ENCODE data around the gene C1orf87. TPM values are rescaled to one million over a fixed set of nuclear protein-coding genes. Genes with fewer than 3 reads are reported as not detected.

The C1orf87 gene
- total RNA-seq, 2 experiments from 2014 or later = not detected

- H3K27ac Mint-ChIP-seq = no peak overlapping the region
- ChIA-PET CTCF (no interaction called here), POLR2A (no interaction called here)
- no peak for DNase-seq
- H3K4me1 Mint-ChIP-seq = no peaks in the 10 kb centered on the region
- no peak overlapping the region for H3K4me3 Mint-ChIP-seq
- peaks cover 6% of the 10 kb centered on the region for H3K27me3 Mint-ChIP-seq
- H3K9me3 Mint-ChIP-seq = no peaks in the 10 kb centered on the region
- no peaks in the 10 kb centered on the region for H3K36me3 Mint-ChIP-seq (ENCODE audit: low read depth)
Measured at GRCh38 chr1:59999746-60000145, 73.8 kb downstream of the C1orf87 start.

GRCh38 chr1:59999006-59999405 is 74.6 kb downstream of the C1orf87 start:
- DNase-seq = no peak
- ChIA-PET CTCF (no interaction called here), POLR2A (no interaction called here)
- peaks cover 6% of the 10 kb centered on the region for H3K27me3 Mint-ChIP-seq
- no peaks in the 10 kb centered on the region for H3K36me3 Mint-ChIP-seq (ENCODE audit: low read depth)
- no peak overlapping the region for H3K4me3 Mint-ChIP-seq
- no peak overlapping the region for H3K27ac Mint-ChIP-seq
- H3K4me1 Mint-ChIP-seq = no peaks in the 10 kb centered on the region
- H3K9me3 Mint-ChIP-seq = no peaks in the 10 kb centered on the region

DNA sequence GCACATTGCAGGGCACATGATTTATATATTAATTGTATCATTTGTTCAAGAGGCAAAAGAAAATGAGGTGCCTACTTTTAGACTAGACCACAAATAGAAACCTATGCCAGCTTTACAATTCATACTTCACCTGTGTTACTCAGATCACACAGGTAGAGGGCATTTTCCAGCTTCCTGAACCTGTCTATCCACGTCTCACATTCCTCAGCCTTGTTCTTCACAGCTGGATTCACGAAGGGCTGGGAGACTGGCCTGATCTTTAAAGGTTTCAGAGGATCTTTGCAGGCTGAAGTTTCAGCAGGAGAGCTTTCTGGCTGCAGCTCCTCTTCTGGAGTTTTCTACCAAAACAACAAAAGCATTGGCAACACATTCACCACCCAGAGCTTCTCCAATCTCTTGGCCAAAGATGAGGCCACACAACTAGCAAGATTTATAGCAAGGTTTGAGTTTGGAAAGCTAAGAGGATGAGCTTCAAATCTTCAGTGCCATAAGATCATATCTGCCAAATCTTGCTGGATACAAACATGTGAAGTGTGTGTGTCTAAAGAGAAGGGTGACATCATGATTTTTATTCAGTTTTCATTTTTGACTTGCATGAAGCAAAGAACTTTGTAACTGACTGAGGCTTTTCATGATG is 76.0 kb downstream of the C1orf87 start:
- Mint-ChIP-seq H3K36me3 (ENCODE audit: low read depth) (no peaks in the 10 kb centered on the region), H3K27ac (no peak overlapping the region), H3K4me3 (no peak overlapping the region), H3K27me3 (peaks cover 6% of the 10 kb centered on the region), H3K4me1 (no peaks in the 10 kb centered on the region), H3K9me3 (no peaks in the 10 kb centered on the region)
- DNase-seq = no peak
- POLR2A ChIA-PET = no interaction called here
- CTCF ChIA-PET = no interaction called here

- DNase-seq = no peak
- Mint-ChIP-seq H3K4me1 (no peaks in the 10 kb centered on the region), H3K27ac (no peak overlapping the region), H3K9me3 (no peaks in the 10 kb centered on the region), H3K36me3 (ENCODE audit: low read depth) (no peaks in the 10 kb centered on the region), H3K27me3 (peaks cover 4% of the 10 kb centered on the region), H3K4me3 (no peak overlapping the region)
- ChIA-PET CTCF (interaction anchor here (0.7 kb wide), 1 partner anchor 43 kb away, joined by 3 read pairs; no protein-coding TSS in a partner anchor), POLR2A (no interaction called here)
Measured at GRCh38 chr1:59994302-59995198, 79.0 kb downstream of the C1orf87 start.

- POLR2A ChIA-PET = no interaction called here
- DNase-seq = no peak
- Mint-ChIP-seq H3K36me3 (ENCODE audit: low read depth) (no peaks in the 10 kb centered on the region), H3K9me3 (no peaks in the 10 kb centered on the region), H3K27me3 (peaks cover 7% of the 10 kb centered on the region), H3K4me3 (no peak overlapping the region), H3K27ac (no peak overlapping the region), H3K4me1 (no peaks in the 10 kb centered on the region)
- CTCF ChIA-PET = no interaction called here
Measured at GRCh38 chr1:59992040-59992820, 81.3 kb downstream of the C1orf87 start.

- Mint-ChIP-seq H3K4me3 (no peak overlapping the region), H3K27me3 (peaks cover 6% of the 10 kb centered on the region), H3K27ac (no peak overlapping the region), H3K4me1 (no peaks in the 10 kb centered on the region), H3K36me3 (ENCODE audit: low read depth) (no peaks in the 10 kb centered on the region), H3K9me3 (no peaks in the 10 kb centered on the region)
- no peak for DNase-seq
- POLR2A ChIA-PET = no interaction called here
- CTCF ChIA-PET = interaction anchor here (0.7 kb wide), 1 partner anchor 1466 kb away, joined by 3 read pairs; no protein-coding TSS in a partner anchor
Measured at GRCh38 chr1:59990470-59990869, 83.1 kb downstream of the C1orf87 start.

DNA sequence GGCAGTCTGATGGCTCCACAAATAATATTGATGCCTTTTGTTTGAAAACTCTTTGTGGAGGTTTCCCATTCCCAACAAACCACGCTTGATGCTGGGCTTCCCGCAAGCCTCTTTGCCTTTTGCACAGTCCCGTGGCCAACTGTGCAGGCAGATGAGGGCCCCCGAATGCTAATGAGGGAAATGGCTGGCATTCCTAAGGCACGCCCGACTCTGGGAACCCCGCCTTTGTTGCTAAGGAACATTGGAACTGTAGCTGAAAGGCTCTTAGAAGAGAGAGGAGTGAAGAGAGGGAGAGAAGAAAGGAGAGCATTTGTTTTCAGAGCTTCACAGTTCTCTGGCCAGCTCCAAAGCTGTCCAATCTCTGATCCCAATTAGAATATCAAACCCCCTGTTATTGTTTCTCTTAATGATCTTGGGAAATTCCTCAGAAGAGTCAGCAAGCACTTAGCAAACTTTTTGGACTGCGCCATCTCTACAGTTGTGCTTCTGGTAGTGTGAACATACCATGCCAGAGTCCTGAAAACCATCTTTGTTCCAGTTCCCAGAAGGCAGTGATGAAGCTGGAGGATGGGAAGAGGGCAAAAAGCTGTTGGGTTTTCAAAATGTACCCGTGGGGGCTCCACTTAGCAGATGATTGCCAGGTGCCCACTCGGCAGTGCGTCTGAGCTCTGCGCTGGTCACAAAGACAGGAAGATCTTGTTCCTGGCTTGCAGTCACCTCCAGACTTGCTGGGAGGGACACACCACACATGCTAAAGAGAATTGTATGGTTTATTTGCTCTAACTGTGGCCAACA is 86.9 kb downstream of the C1orf87 start:
- no peak overlapping the region for H3K4me3 Mint-ChIP-seq
- ChIA-PET POLR2A (no interaction called here), CTCF (interaction anchor here (0.6 kb wide), 1 partner anchor 24 kb away, joined by 3 read pairs; no protein-coding TSS in a partner anchor)
- peaks cover 3% of the 10 kb centered on the region for H3K27me3 Mint-ChIP-seq
- H3K4me1 Mint-ChIP-seq = no peaks in the 10 kb centered on the region
- no peak overlapping the region for H3K27ac Mint-ChIP-seq
- no peaks in the 10 kb centered on the region for H3K9me3 Mint-ChIP-seq
- no peaks in the 10 kb centered on the region for H3K36me3 Mint-ChIP-seq (ENCODE audit: low read depth)
- DNase-seq = no peak

DNA sequence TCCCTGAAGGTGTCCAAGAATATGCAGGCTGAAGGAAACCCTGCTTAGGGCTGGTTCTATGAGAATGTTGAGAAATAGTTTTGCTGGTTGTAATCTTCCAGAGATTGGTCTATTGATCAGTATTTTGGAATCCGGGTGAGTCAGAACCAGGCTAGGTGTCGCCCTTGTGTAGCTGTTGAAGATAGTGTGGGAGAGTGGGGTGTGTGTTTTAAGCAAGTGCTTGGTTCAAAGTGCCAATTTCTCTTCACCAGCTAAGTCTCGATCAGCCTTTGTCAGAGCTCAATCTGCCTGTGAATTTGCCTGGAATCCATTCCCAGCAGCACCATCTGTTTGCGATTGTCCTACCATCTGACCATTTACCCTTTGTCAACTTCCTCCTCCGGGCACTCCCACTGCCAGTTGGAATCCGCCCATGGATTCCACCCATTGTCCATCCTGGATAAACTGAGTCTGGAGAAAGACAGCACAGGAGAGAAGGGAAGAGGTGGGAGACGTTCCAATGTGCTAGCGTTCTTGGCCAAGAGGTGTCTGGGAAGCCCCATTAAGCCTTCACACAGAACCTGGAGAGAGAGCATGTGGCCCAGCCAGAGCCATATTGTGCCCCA is 87.6 kb downstream of the C1orf87 start:
- Mint-ChIP-seq H3K4me3 (no peak overlapping the region), H3K27me3 (peaks cover 3% of the 10 kb centered on the region), H3K4me1 (no peaks in the 10 kb centered on the region), H3K36me3 (ENCODE audit: low read depth) (no peaks in the 10 kb centered on the region), H3K9me3 (no peaks in the 10 kb centered on the region), H3K27ac (no peak overlapping the region)
- POLR2A ChIA-PET = no interaction called here
- CTCF ChIA-PET = interaction anchor here (0.6 kb wide), 1 partner anchor 24 kb away, joined by 3 read pairs; no protein-coding TSS in a partner anchor
- DNase-seq = no peak

DNA sequence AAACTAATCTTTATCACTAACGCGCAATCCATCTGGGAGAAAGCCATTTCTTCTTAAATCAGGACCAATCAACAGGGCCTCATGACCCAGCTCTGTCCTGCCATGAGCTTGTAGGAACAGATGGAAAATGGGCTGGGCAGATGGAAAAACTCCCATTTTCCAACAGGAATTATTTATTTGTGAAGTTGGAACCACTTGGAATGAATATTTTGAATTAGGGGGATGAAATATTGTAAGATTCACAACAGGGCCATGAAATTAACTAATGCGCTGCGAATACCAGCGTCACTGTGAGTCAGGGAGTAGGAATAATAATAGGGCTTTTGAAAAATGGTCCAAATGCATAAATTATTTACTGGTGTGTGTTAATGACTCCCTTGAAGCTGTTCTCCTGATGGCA is 93.9 kb downstream of the C1orf87 start:
- Mint-ChIP-seq H3K4me3 (no peak overlapping the region), H3K27me3 (peaks cover 12% of the 10 kb centered on the region), H3K9me3 (no peaks in the 10 kb centered on the region), H3K27ac (no peak overlapping the region), H3K36me3 (ENCODE audit: low read depth) (no peaks in the 10 kb centered on the region), H3K4me1 (no peaks in the 10 kb centered on the region)
- no peak for DNase-seq
- POLR2A ChIA-PET = no interaction called here
- CTCF ChIA-PET = interaction anchor here (1.4 kb wide), 1 partner anchor 8 kb away, joined by 3 read pairs; no protein-coding TSS in a partner anchor

- POLR2A ChIA-PET = no interaction called here
- no peak overlapping the region for H3K4me3 Mint-ChIP-seq
- no peak overlapping the region for H3K27ac Mint-ChIP-seq
- DNase-seq = no peak
- peaks cover 16% of the 10 kb centered on the region for H3K27me3 Mint-ChIP-seq
- H3K4me1 Mint-ChIP-seq = no peaks in the 10 kb centered on the region
- CTCF ChIA-PET = interaction anchor here (1.4 kb wide), 1 partner anchor 7 kb away, joined by 3 read pairs; no protein-coding TSS in a partner anchor
- H3K36me3 Mint-ChIP-seq (ENCODE audit: low read depth) = no peaks in the 10 kb centered on the region
- no peaks in the 10 kb centered on the region for H3K9me3 Mint-ChIP-seq
Measured at GRCh38 chr1:59978511-59978910, 95.1 kb downstream of the C1orf87 start.

DNA sequence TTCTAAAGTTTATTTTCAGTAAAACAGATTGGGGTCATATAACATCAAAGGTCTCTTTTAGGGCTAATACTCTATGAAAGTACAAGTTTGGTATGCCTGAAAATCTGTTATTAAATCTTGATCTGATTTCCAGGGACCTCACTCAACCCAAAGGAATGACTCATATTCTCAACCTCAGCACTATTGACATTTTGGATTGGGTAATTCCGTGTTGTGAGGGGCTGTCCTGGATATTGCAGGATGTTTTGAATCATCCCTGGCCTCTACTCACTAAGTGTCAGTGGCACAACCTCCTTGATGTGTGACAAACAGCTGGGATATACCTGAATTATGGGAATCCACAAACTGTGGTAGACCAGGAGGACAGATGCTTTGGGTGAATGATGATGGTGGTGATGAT is 95.5 kb downstream of the C1orf87 start:
- Mint-ChIP-seq H3K4me1 (no peaks in the 10 kb centered on the region), H3K4me3 (no peak overlapping the region)

GRCh38 chr1:59977075-59977410 is 96.5 kb downstream of the C1orf87 start:
- ChIA-PET POLR2A (no interaction called here), CTCF (interaction anchor here (0.6 kb wide), 1 partner anchor 80 kb away, joined by 3 read pairs; no protein-coding TSS in a partner anchor)
- H3K27ac Mint-ChIP-seq = no peak overlapping the region
- no peak overlapping the region for H3K4me3 Mint-ChIP-seq
- H3K4me1 Mint-ChIP-seq = no peaks in the 10 kb centered on the region
- peaks cover 16% of the 10 kb centered on the region for H3K27me3 Mint-ChIP-seq
- no peaks in the 10 kb centered on the region for H3K36me3 Mint-ChIP-seq (ENCODE audit: low read depth)
- no peak for DNase-seq
- no peaks in the 10 kb centered on the region for H3K9me3 Mint-ChIP-seq

More for the DNA sequence above, 95.5 kb downstream of the C1orf87 start:
- POLR2A ChIA-PET = no interaction called here
- no peak for DNase-seq
- Mint-ChIP-seq H3K36me3 (ENCODE audit: low read depth) (no peaks in the 10 kb centered on the region), H3K9me3 (no peaks in the 10 kb centered on the region), H3K27ac (no peak overlapping the region), H3K27me3 (peaks cover 16% of the 10 kb centered on the region)
- CTCF ChIA-PET = no interaction called here

Measured in activated CD4-positive, alpha-beta T cell treated with anti-CD3 and anti-CD28 coated beads, Interleukin-2, amount 10 ng/mL, durations not matched to agents 7 days and 5 days (primary cell).